Astrocyte of the cerebellum (primary cell): Measurements from ENCODE around the gene WLS.

ENCODE experiments used
- DNase-seq: peaks from one replicate; pipeline ENCODE4 v3.0.0-alpha.2; 2011; ENCODE audit warnings: low read depth
- H3K4me3 ChIP-seq: 2 replicates; pipeline ENCODE4 v1.5.1; 2011; ENCODE audit warnings: mild to moderate bottlenecking, low read depth, low read length, moderate library complexity
- CTCF ChIP-seq: IDR thresholded peaks from 2 replicates; pipeline ENCODE4 v1.5.1; 2012; ENCODE audit warnings: low read length, low read depth, moderate library complexity, mild to moderate bottlenecking; ENCODE audit errors: missing control alignments
- in situ Hi-C: cut with HindIII; loops from 2 replicates; pipeline ENCODE4 v1.10.0; 2017; ENCODE audit warnings: low sequenced_read_pairs

WLS gene

GRCh38 chr1:68183895-68184294 lies 48.4 kb downstream of the WLS start:
- H3K4me3 ChIP-seq = no peak overlapping the region
- TF ChIP-seq CTCF = no peak
- in situ Hi-C loops = no loop called here
- DNase-seq = no peak

GRCh38 chr1:68181165-68181556 lies 51.2 kb downstream of the WLS start:
- no peak overlapping the region for H3K4me3 ChIP-seq
- in situ Hi-C loops = no loop called here
- DNase-seq = no peak
- no peak for TF ChIP-seq CTCF

- in situ Hi-C loops = no loop called here
- TF ChIP-seq CTCF = no peak
- DNase-seq = no peak
- H3K4me3 ChIP-seq = no peak overlapping the region
These were observed 51.7 kb downstream of the WLS start for GRCh38 chr1:68180441-68181164.

- no peak for TF ChIP-seq CTCF
- in situ Hi-C loops = no loop called here
- DNase-seq = no peak
- H3K4me3 ChIP-seq = no peak overlapping the region
These were observed 53.4 kb downstream of the WLS start for GRCh38 chr1:68178821-68179490.

GRCh38 chr1:68175621-68176398 lies 56.5 kb downstream of the WLS start:
- no peak for TF ChIP-seq CTCF
- H3K4me3 ChIP-seq = no peak overlapping the region
- DNase-seq = no peak
- in situ Hi-C loops = no loop called here

GRCh38 chr1:68174738-68175113 lies 57.6 kb downstream of the WLS start:
- no peak for DNase-seq
- H3K4me3 ChIP-seq = no peak overlapping the region
- in situ Hi-C loops = no loop called here
- no peak for TF ChIP-seq CTCF
